ENCODE results near the gene WWOX.

DNA sequence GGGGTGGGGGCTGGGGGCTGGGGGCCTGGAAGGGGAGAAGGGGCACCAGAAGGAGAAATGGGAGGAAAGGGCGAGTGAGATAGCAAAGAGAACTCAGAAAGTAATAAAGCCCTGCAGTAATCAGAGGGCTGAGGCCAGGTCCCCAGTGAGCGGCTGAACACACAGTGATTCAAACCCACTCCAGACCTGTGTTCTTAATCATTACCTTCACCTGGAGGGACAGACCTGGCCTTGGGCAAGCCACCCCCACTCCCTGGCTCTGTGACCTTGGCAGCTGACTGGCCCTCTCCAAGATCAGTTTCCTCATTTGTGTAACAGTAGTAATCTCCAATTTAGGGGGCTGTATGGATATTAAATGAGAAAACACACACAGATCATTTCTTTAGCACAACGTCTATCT, 150.4 kb downstream of the WWOX start:
- TF ChIP-seq, protein P1, sequence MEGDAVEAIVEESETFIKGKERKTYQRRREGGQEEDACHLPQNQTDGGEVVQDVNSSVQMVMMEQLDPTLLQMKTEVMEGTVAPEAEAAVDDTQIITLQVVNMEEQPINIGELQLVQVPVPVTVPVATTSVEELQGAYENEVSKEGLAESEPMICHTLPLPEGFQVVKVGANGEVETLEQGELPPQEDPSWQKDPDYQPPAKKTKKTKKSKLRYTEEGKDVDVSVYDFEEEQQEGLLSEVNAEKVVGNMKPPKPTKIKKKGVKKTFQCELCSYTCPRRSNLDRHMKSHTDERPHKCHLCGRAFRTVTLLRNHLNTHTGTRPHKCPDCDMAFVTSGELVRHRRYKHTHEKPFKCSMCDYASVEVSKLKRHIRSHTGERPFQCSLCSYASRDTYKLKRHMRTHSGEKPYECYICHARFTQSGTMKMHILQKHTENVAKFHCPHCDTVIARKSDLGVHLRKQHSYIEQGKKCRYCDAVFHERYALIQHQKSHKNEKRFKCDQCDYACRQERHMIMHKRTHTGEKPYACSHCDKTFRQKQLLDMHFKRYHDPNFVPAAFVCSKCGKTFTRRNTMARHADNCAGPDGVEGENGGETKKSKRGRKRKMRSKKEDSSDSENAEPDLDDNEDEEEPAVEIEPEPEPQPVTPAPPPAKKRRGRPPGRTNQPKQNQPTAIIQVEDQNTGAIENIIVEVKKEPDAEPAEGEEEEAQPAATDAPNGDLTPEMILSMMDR (conservative IDR thresholded peaks at IDR 0.05; ENCODE audit: low read depth, low read length): no peak
- no peak for TF ChIP-seq POLR2A (IDR thresholded peaks at IDR 0.05; ENCODE audit: low read depth, low read length)
